MM.1S (cell line): ENCODE data around the gene SPAG16.

Experiments
- DNase-seq: peaks from one replicate; pipeline ENCODE4 v3.0.0-alpha.2; 2015
- H2AFZ ChIP-seq: fragments of 300-600 bp; sonication (generic); 2 replicates; pipeline ENCODE4 v1.6.0; 2016; ENCODE audit warnings: antibody characterized with exemption, low read length
- H3F3A ChIP-seq: fragments of 300-600 bp; sonication (generic); 2 replicates; pipeline ENCODE4 v1.6.1; 2016; ENCODE audit warnings: mild to moderate bottlenecking, antibody characterized with exemption, low read length, moderate library complexity, mixed read lengths; ENCODE audit not compliant: insufficient read depth
- H3K27ac ChIP-seq: fragments of 300-600 bp; sonication (generic); 2 replicates; pipeline ENCODE4 v1.5.1; 2016; ENCODE audit warnings: mild to moderate bottlenecking, low read length
- H3K27me3 ChIP-seq: fragments of 300-600 bp; sonication (generic); replicated peaks from 2 replicates; pipeline ENCODE4 v1.6.0; 2016; ENCODE audit warnings: low read length; ENCODE audit not compliant: insufficient read depth
- H3K36me3 ChIP-seq: fragments of 300-600 bp; sonication (generic); replicated peaks from 2 replicates; pipeline ENCODE4 v1.6.1; 2016; ENCODE audit warnings: mild to moderate bottlenecking, low read length, mixed read lengths; ENCODE audit not compliant: insufficient read depth
- H3K4me1 ChIP-seq: fragments of 300-600 bp; sonication (generic); 2 replicates; pipeline ENCODE4 v1.6.1; 2016; ENCODE audit warnings: low read length, mixed read lengths
- H3K4me2 ChIP-seq: fragments of 300-600 bp; sonication (generic); 2 replicates; pipeline ENCODE4 v1.6.0; 2016; ENCODE audit warnings: low read depth, low read length
- H3K4me3 ChIP-seq: fragments of 300-600 bp; sonication (generic); 2 replicates; pipeline ENCODE4 v1.5.1; 2016; ENCODE audit warnings: low read length, mixed read lengths
- H3K79me2 ChIP-seq: fragments of 300-600 bp; sonication (generic); 2 replicates; pipeline ENCODE4 v1.6.1; 2016; ENCODE audit warnings: mixed run types, low read length, mixed read lengths
- H3K9ac ChIP-seq: fragments of 300-600 bp; sonication (generic); 2 replicates; pipeline ENCODE4 v1.6.1; 2016; ENCODE audit warnings: low read length, mixed read lengths
- H3K9me2 ChIP-seq: fragments of 300-600 bp; sonication (generic); replicated peaks from 2 replicates; pipeline ENCODE4 v1.6.1; 2016; ENCODE audit warnings: mild to moderate bottlenecking, low read length, mixed read lengths; ENCODE audit not compliant: insufficient read depth
- H3K9me3 ChIP-seq: fragments of 300-600 bp; sonication (generic); replicated peaks from 2 replicates; pipeline ENCODE4 v1.6.1; 2016; ENCODE audit warnings: mild to moderate bottlenecking, low read length, mixed read lengths; ENCODE audit not compliant: insufficient read depth
- H4K20me1 ChIP-seq: fragments of 300-600 bp; sonication (generic); 2 replicates; pipeline ENCODE4 v1.6.1; 2016; ENCODE audit warnings: mild to moderate bottlenecking, low read length, moderate library complexity, mixed read lengths; ENCODE audit not compliant: insufficient read depth
- EZH2 ChIP-seq: fragments of 300-600 bp; sonication (generic); optimal IDR thresholded peaks from 2 replicates; pipeline ENCODE3; 2017; ENCODE audit warnings: low read depth, mild to moderate bottlenecking, antibody characterized with exemption, low read length, mixed read lengths
- EZH2phosphoT487 ChIP-seq: fragments of 300-600 bp; sonication (generic); IDR thresholded peaks from 2 replicates; pipeline ENCODE4 v1.6.1; 2018; ENCODE audit warnings: antibody characterized with exemption, low read length
- TF ChIP-seq, protein P1 (sequence below): fragments of 300-600 bp; sonication (generic); IDR thresholded peaks from 2 replicates; pipeline ENCODE4 v1.5.1; 2016; ENCODE audit warnings: antibody characterized with exemption, low read length, mixed read lengths

Gene SPAG16

GRCh38 chr2:214395040-214395439 lies 1110.8 kb downstream of the SPAG16 start:
- DNase-seq: no peak
- H3K4me3 ChIP-seq: no peak overlapping the region

GRCh38 chr2:214401580-214401979 lies 1117.3 kb downstream of the SPAG16 start:
- no peak for DNase-seq
- TF ChIP-seq EZH2phosphoT487 (no peak), EZH2 (no peak)
- TF ChIP-seq, protein P1, sequence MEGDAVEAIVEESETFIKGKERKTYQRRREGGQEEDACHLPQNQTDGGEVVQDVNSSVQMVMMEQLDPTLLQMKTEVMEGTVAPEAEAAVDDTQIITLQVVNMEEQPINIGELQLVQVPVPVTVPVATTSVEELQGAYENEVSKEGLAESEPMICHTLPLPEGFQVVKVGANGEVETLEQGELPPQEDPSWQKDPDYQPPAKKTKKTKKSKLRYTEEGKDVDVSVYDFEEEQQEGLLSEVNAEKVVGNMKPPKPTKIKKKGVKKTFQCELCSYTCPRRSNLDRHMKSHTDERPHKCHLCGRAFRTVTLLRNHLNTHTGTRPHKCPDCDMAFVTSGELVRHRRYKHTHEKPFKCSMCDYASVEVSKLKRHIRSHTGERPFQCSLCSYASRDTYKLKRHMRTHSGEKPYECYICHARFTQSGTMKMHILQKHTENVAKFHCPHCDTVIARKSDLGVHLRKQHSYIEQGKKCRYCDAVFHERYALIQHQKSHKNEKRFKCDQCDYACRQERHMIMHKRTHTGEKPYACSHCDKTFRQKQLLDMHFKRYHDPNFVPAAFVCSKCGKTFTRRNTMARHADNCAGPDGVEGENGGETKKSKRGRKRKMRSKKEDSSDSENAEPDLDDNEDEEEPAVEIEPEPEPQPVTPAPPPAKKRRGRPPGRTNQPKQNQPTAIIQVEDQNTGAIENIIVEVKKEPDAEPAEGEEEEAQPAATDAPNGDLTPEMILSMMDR: no peak
- H3K9me2 ChIP-seq: no peaks in the 10 kb centered on the region
- no peak overlapping the region for H2AFZ ChIP-seq
- H3K79me2 ChIP-seq: no peaks in the 10 kb centered on the region
- no peak overlapping the region for H3K9ac ChIP-seq
- H3F3A ChIP-seq: no peaks in the 10 kb centered on the region
- H3K27ac ChIP-seq: no peak overlapping the region
- H3K27me3 ChIP-seq: no peaks in the 10 kb centered on the region
- no peak overlapping the region for H3K4me3 ChIP-seq
- no peaks in the 10 kb centered on the region for H3K36me3 ChIP-seq
- no peaks in the 10 kb centered on the region for H3K9me3 ChIP-seq
- no peaks in the 10 kb centered on the region for H3K4me1 ChIP-seq
- no peaks in the 10 kb centered on the region for H4K20me1 ChIP-seq
- H3K4me2 ChIP-seq: no peak overlapping the region

More at GRCh38 chr2:214395040-214395439, 1110.8 kb downstream of the SPAG16 start:
- Histone ChIP-seq H3K4me1 (no peaks in the 10 kb centered on the region), H3K27ac (no peak overlapping the region), H3K36me3 (no peaks in the 10 kb centered on the region), H3K9me3 (no peaks in the 10 kb centered on the region), H3K4me2 (no peak overlapping the region), H3K9me2 (no peaks in the 10 kb centered on the region), H2AFZ (no peak overlapping the region), H3F3A (no peaks in the 10 kb centered on the region), H4K20me1 (no peaks in the 10 kb centered on the region), H3K27me3 (no peaks in the 10 kb centered on the region), H3K79me2 (no peaks in the 10 kb centered on the region), H3K9ac (no peak overlapping the region)
- TF ChIP-seq EZH2 (no peak), EZH2phosphoT487 (no peak)
- TF ChIP-seq, protein P1: no peak

DNA sequence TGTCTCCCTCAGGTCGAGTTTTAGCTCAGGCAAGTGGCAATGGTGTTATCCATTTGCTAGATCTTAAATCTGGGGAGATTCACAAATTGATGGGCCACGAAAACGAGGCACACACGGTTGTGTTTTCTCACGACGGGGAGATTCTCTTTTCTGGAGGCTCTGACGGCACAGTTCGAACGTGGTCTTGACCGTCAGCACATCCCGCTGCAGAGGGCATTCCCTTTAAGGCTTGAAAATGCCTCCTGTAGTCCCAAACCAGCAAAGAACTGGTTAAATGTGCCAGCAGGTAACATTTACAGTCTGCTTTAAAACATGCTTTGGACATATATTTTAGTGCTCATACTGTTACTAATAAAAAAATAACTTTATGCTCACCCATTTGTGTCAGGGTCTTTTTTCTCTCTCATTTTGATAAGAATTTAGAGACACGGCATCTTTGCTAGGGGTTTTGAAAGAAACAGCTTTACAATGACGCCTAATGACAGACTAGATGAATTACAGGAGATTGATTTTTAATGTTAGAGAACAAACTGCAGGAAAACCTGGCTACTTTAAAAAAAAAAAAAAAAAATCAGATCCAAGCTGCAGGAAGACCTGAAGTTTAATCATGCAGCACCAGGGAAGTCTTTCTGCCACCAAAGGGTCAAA lies 1126.0 kb downstream of the SPAG16 start:
- Histone ChIP-seq H3K27ac (no peak overlapping the region), H3K4me1 (no peaks in the 10 kb centered on the region), H3K4me3 (no peak overlapping the region), H3K27me3 (no peaks in the 10 kb centered on the region), H3K9me3 (no peaks in the 10 kb centered on the region), H3K36me3 (no peaks in the 10 kb centered on the region), H3K9ac (no peak overlapping the region), H3K4me2 (no peak overlapping the region), H4K20me1 (no peaks in the 10 kb centered on the region), H3K9me2 (no peaks in the 10 kb centered on the region), H3F3A (no peaks in the 10 kb centered on the region), H2AFZ (no peak overlapping the region), H3K79me2 (no peaks in the 10 kb centered on the region)
- DNase-seq: no peak
- no peak for TF ChIP-seq EZH2
- TF ChIP-seq EZH2phosphoT487: no peak
- TF ChIP-seq, protein P1: no peak
